HG02588 (cell line): ENCODE measurements around the gene SLC17A6.

Source experiments
- ATAC-seq: cut with Tn5 transposase; IDR thresholded peaks from one replicate; pipeline ENCODE4 v1.9.1; 2021; ENCODE audit warnings: mild to moderate bottlenecking, moderate library complexity; ENCODE audit not compliant: unreplicated experiment

The SLC17A6 gene

DNA sequence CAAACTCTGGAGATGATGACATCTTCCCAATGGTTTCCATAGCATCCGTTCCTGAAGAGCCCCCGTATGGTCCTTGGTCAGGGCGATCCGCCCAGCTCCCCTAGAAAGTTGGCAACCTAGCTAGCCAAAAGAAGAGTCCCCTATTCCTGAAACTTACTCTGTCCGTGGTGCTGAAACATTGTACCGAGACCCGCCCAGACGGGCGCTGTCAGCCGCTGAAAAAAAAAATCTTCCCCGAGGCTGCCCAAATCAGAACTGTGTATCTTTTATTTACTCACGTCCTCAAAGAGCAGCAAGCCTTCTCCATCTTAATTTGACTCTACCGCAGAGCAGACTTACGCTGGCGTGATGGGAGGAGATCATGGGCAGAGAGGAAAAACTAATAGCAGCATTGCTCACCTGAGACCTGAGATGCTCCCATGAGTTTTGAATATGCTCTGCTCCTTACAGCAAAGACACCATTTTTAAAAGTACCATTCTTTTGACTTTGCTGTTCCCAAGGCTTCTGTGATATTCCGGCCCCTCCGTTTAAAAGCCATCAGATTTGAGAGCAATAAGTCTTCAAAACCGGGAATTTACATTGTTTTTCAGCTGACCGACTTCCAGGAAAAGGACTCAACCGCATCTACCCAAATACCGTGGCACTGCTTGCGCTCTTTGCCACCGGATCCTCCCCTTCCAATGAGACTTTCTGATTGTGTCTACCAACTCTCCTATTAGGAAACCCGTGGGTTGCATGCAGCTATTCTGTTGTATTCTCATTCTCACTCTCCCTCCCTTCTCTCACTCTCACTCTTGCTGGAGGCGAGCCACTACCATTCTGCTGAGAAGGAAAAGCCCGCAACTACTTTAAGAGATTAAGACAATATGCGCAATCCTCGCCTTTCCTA is at the start of gene SLC17A6:
Gene SLC17A6 (plus strand): TSS at position 786 of the 890 bp plus-strand sequence. CDS start 153 bp downstream, outside the sequence.
- no peak for ATAC-seq

DNA sequence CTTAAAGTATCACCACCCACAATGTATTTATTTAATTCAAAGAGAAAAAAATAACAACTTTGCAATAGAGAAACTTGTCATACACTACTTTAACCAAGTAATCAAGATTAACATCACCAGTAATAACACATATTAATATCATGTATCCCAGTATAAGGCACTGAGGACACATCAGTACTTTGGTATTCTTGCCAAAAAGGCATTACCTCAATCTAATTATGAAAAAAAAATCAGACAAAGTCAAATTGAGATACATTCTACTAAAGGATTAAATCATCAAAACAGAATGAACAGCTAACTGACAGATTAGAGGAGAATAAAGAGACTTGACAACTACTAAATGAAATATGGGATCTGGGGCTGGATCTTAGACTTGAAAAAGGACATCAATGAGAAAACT is 35.8 kb upstream of the SLC17A6 start:
- no peak for ATAC-seq

- ATAC-seq, result no peak
These were observed 33.7 kb upstream of the SLC17A6 start for GRCh38 chr11:22304337-22304961.

GRCh38 chr11:22317656-22318055 is 20.5 kb upstream of the SLC17A6 start:
- ATAC-seq, result no peak

GRCh38 chr11:22331771-22332170 is 6.4 kb upstream of the SLC17A6 start:
- no peak for ATAC-seq

DNA sequence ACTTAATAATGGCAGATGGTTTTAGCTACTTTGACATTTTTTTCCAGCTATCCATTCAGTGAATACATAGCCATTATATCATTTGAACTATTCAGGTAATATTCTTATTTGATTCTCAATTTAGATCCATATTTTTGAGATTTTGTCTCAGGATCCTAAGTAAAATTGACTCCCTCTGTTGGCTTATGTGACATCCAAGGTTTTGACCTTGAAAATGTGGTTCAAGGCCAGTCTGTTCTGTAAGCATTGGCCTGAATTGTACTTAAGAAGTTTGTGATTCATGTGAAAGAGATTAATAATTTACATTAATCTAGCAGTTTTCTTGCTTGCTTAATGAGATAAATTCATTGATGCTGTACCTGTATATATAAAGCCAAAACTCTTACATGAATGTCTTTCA is 1.6 kb upstream of the SLC17A6 start:
- ATAC-seq, result no peak

DNA sequence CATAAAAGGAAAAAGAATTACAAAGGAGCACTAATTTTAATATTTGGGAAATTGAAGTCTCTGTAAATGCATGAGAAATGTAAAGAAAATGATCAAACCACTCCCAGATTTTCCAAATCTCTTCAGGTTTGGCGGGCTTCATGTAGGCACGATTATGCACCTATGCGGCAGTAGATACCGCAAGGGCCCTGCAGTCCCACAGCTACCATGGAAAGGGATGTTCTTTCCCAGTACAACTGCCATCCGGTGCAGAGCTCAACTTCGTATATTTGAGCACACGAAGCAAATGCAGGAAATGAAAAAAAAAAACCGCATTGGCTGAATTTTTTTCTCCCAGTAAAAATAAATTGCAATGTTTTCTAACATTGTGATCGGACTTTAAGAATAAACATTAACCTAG is 1.4 kb downstream of the SLC17A6 start:
- ATAC-seq, result no peak

GRCh38 chr11:22340235-22340634 is 2.1 kb downstream of the SLC17A6 start:
- no peak for ATAC-seq

GRCh38 chr11:22340701-22341587 is 2.8 kb downstream of the SLC17A6 start:
- ATAC-seq, result no peak

DNA sequence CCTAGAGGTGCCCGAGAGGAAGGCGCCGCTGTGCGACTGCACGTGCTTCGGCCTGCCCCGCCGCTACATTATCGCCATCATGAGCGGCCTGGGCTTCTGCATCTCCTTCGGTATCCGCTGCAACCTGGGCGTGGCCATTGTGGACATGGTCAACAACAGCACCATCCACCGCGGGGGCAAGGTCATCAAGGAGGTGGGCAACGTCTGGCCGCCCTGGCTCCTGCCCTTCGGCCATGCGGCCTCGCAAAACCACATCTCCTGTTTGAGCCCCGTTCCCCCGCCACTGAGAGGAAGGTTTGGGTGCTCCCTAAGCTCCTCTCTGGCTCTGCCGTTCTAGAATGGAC is 3.4 kb downstream of the SLC17A6 start:
- no peak for ATAC-seq

DNA sequence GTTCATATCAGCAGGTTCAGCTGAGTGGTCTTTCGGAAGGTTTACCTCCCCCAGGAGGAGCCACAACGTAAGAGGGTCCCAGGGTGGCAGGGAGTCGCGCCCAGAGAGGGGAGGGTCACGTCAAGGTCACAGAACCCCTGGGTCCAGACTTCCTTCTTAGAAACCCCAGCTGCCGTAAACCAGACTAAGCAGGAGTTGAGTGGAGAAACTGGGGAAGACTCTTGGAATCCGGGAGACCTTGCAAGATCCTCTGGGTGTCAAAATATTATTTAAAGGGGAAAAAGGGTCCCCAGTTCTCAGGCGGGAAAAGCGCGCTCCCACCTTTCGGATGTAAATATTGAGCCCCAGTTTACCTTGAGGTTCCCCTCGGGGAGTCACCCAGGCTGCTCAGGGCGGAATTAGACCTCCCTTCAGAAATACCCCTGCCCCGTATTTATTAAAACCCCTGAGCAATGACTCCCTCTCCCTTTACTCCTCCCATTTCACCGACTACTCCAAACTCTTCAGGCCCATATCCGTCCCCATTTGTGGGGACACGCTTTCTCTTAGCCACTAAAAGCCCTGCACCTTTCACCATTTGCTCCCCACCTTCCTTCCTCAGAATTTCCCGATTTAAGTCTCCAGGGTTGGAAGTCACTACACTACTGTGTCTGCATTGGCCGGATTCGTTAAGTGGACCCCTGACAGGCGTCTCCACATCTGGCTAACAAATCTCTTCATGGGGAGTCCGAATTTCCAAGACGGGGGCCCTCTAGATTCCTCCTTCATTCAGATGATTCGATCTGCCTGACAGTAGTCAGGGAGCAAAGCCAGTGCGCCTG is 4.2 kb downstream of the SLC17A6 start:
- ATAC-seq, result no peak

DNA sequence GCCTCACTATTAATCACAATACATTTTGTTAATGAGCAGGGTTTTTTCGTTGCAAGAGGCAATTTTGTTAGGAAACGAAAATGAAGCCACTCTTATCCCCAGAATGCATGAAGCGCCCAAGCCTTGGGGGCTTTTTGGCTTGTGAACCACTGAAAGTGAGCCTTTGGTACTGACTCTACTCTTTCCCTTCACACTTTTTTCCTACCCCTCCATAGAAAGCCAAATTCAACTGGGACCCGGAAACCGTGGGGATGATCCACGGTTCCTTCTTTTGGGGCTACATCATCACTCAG is 4.8 kb downstream of the SLC17A6 start:
- no peak for ATAC-seq

GRCh38 chr11:22343371-22344032 is 5.3 kb downstream of the SLC17A6 start:
- ATAC-seq, result no peak

- ATAC-seq, result no peak
These were observed 5.9 kb downstream of the SLC17A6 start for GRCh38 chr11:22344081-22344480.

DNA sequence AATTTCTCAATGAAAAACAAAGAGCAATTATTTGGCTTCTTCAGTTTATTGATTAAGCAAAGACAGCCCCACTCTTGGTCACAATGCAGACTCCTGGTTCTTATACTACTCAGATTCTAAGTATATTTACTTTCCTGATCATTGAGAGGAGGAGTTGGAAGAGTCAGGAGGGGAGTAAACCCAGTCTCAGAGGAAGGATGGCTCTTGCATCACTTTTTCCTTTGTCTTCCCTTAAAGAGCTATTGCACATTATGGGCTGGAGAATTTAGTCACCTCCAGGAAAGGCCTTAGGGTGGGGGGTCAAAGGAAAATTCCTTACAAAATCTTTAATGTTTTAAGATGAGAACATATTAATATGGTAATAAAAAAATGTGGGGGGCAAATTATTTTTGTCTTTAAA is 8.1 kb downstream of the SLC17A6 start:
- no peak for ATAC-seq

DNA sequence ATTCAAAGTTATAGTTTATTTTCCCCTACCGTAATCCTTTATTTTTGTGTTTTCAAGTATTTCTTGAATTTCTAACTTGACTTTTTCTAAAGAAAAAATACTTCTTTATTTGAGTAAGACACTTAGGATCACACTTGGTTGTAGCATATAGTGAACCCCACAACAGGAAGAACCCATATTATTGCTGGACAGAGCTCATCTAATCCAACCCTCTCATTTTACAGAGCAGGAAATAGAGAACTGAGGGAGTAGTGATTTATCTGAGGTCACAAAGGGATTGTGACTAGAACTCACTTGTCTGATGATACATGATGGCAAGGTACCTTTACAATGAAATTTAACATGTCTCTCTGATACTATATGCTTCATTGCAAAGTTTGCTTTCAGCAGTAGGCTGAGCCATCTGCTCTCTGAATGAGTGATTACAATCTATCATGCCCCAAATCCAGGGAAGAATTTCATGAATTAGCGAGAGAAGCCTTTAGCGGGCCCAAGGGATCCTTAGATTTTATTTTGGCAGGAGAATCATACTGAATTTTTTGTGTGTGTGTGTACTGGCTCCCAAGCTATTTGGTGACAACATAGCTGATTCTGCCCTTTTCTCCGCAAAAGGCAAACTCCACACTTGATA is 9.8 kb downstream of the SLC17A6 start:
- no peak for ATAC-seq

DNA sequence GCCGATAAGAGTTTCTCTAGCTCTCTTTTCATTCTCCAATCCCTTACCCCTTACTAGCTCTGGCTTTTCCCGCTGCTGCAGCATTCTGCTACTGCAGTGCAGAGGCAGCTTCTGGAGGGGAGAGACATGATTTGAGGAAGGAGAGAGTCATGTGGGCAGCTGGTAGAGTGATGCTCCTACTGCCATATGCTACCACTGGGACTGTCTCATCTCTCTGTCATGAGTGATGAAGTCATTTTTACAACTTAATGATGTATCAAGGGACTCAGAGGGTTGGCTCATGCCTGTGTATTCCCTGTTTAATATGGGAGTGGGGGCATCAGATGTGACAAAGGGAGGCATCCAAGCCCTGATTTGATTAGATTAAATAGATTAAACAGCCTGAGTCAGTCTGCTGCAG is 11.3 kb downstream of the SLC17A6 start:
- ATAC-seq, result no peak

- ATAC-seq, result no peak
These were observed 21.1 kb downstream of the SLC17A6 start for GRCh38 chr11:22359295-22359694.

- no peak for ATAC-seq
These were observed 33.0 kb downstream of the SLC17A6 start for GRCh38 chr11:22371160-22371559.

GRCh38 chr11:22387126-22387525 is 48.9 kb downstream of the SLC17A6 start:
- ATAC-seq, result no peak
